Motor neuron (in vitro differentiated cells): Measurements from ENCODE around the gene KISS1R. TPM values are rescaled to one million over a fixed set of nuclear protein-coding genes. Genes with fewer than 3 reads are reported as not detected.

ENCODE experiments used
- ATAC-seq, 8 experiments: fragments of 200-7000 bp; cut with Tn5 transposase; replicated peaks in 6 of 8; 2 replicates each; pipeline ENCODE4 v1.8.0; 2021; ENCODE audit warnings: mild to moderate bottlenecking in 8 of 8, moderate library complexity in 8 of 8
- H3K27ac ChIP-seq, 2 donors: fragments of 250-450 bp; sonication (Bioruptor Pico); 2 replicates each; pipeline ENCODE4 v1.9.0; 2021; ENCODE audit warnings: antibody characterized with exemption in 2 of 2, mild to moderate bottlenecking in 2 of 2, moderate library complexity in 1 of 2
- H3K4me1 ChIP-seq, 2 donors: fragments of 250-450 bp; sonication (Bioruptor Pico); replicated peaks in 1 of 2; 2 replicates each; pipeline ENCODE4 v1.6.1; 2021; ENCODE audit warnings: antibody characterized with exemption in 2 of 2, mild to moderate bottlenecking in 2 of 2, moderate library complexity in 1 of 2
- H3K4me3 ChIP-seq, 5 donors: fragments of 250-450 bp; sonication (Bioruptor Pico); 2 replicates each; pipeline ENCODE4 v1.9.0; 2021; ENCODE audit warnings: antibody characterized with exemption in 5 of 5, mild to moderate bottlenecking in 5 of 5, moderate library complexity in 4 of 5
- WGBS, 10 experiments: fragments of 450-650 bp; shearing (Covaris generic); methylation state at CpG; one replicate each; pipeline ENCODE4 v1.0.0; 2022; 5-methylcytosine and 5-hydroxymethylcytosine counted together
- in situ Hi-C, 9 experiments: fragments of 400-800 bp; cut with MboI; loops; one replicate each; pipeline ENCODE4 v1.15.0; 2021; ENCODE audit warnings: low sequenced_read_pairs in 9 of 9, low pct_unique_long_range_greater_than_20kb in 2 of 9; ENCODE audit not compliant: unreplicated experiment in 9 of 9
- total RNA-seq, 8 experiments: library from RNA; unstranded; fragments of 300-600 nt; gene quantifications; 2 replicates each; pipeline versions ENCODE4 v1.2.3 to v1.2.4, GENCODE V29; 2022

Gene KISS1R
- total RNA-seq, 8 experiments from 2014 or later: 0.24 to 2.1 (median 0.64) TPM; not detected in 1

- 93 to 100% (median 100%) methylated on average over 1 to 3 of the region's 14 CpGs; no CpG with 5 or more reads in 6 of the 10 experiments for WGBS, 10 experiments
- H3K27ac ChIP-seq: no peak overlapping the region
- no peak overlapping the region for H3K4me3 ChIP-seq
- in situ Hi-C loops: loop anchor here in 1 of 9 experiments (25.0 kb wide), 2 partner anchors 145 to 245 kb away; partner anchors contain the start of genes MISP and RNF126
- H3K4me1 ChIP-seq: peaks cover 11 to 18% of the 10 kb centered on the region in 2 donors
- ATAC-seq: no peak
These were observed 9.8 kb upstream of the KISS1R start for GRCh38 chr19:907183-907853.

GRCh38 chr19:911197-912033 lies 5.7 kb upstream of the KISS1R start:
- peaks cover 3 to 5% of the 10 kb centered on the region in 2 donors for H3K4me1 ChIP-seq
- no peak for ATAC-seq
- H3K4me3 ChIP-seq: no peak overlapping the region
- in situ Hi-C loops: loop anchor here in 2 of 9 experiments (10.0 to 25.0 kb wide), 3 partner anchors 137 to 249 kb away; partner anchors contain the start of genes MISP (in 1 of the 2) and RNF126 (in 1 of the 2)
- 80 to 100% (median 94%) methylated on average over 1 to 25 of the region's 54 CpGs; no CpG with 5 or more reads in 4 of the 10 experiments for WGBS, 10 experiments
- H3K27ac ChIP-seq: peak overlapping the region in 1 of 2 donors; percentile 31

- ATAC-seq: peak in 5 of 8 experiments; percentile 7 to 60 (median 19)
- Histone ChIP-seq H3K4me3 (peak overlapping the region; percentile 56 to 98 (median 92)), H3K4me1 (peaks cover 3 to 10% of the 10 kb centered on the region in 2 donors), H3K27ac (peak overlapping the region; percentile 66 to 68)
- in situ Hi-C loops: loop anchor here in 2 of 9 experiments (10.0 to 25.0 kb wide), 3 partner anchors 138 to 250 kb away; partner anchors contain the start of genes MISP (in 1 of the 2) and RNF126 (in 1 of the 2)
- no CpG with 5 or more reads among the region's 69 CpGs for WGBS, 10 experiments
These were observed 4.7 kb upstream of the KISS1R start for GRCh38 chr19:912181-913079.

GRCh38 chr19:913080-913748 lies 3.9 kb upstream of the KISS1R start, which contains the start of gene R3HDM4:
R3HDM4 (minus strand) TSS chr19:913219; CDS start chr19:913157, 62 bp downstream.
- WGBS, 10 experiments: 0 to 2% methylated on average over 4 to 10 of the region's 76 CpGs; no CpG with 5 or more reads in 8 of the 10 experiments
- Histone ChIP-seq H3K4me1 (peaks cover 6 to 13% of the 10 kb centered on the region in 2 donors), H3K27ac (peak within 1 kb of the TSS; percentile 66 to 68), H3K4me3 (peak within 1 kb of the TSS; percentile 56 to 98 (median 92))
- in situ Hi-C loops: loop anchor here in 2 of 9 experiments (10.0 to 25.0 kb wide), 3 partner anchors 138 to 251 kb away; partner anchors contain the start of genes MISP (in 1 of the 2) and RNF126 (in 1 of the 2)
- ATAC-seq: peak; percentile 31 to 92 (median 58)

- WGBS, 10 experiments: 60 to 86% (median 68%) methylated on average over 1 to 2 of the region's 35 CpGs; no CpG with 5 or more reads in 6 of the 10 experiments
- H3K4me3 ChIP-seq: peak overlapping the region; percentile 14 to 36 (median 25)
- ATAC-seq: peak in 6 of 8 experiments; percentile 2 to 53 (median 36)
- peaks cover 9 to 26% of the 10 kb centered on the region in 2 donors for H3K4me1 ChIP-seq
- in situ Hi-C loops: loop anchor here in 2 of 9 experiments (10.0 to 25.0 kb wide), 3 partner anchors 142 to 254 kb away; partner anchors contain the start of genes MISP (in 1 of the 2) and RNF126 (in 1 of the 2)
- peak overlapping the region in 1 of 2 donors; percentile 65 for H3K27ac ChIP-seq
These were observed 349 bp upstream of the KISS1R start for GRCh38 chr19:916645-917322.

- H3K4me3 ChIP-seq: peak overlapping the region in 3 of 5 donors; percentile 21 to 36 (median 34)
- peaks cover 9 to 26% of the 10 kb centered on the region in 2 donors for H3K4me1 ChIP-seq
- peak in 1 of 8 experiments; percentile 0 for ATAC-seq
- H3K27ac ChIP-seq: peak overlapping the region in 1 of 2 donors; percentile 24
- in situ Hi-C loops: loop anchor here in 2 of 9 experiments (10.0 to 25.0 kb wide), 3 partner anchors 143 to 256 kb away; partner anchors contain the start of genes MISP (in 1 of the 2) and RNF126 (in 1 of the 2)
- WGBS, 10 experiments: 40% methylated on average over 2 of the region's 12 CpGs; no CpG with 5 or more reads in 9 of the 10 experiments
These were observed 962 bp downstream of the KISS1R start for GRCh38 chr19:918152-918437.

- Histone ChIP-seq H3K27ac (peak overlapping the region in 1 of 2 donors; percentile 49), H3K4me1 (peaks cover 8 to 26% of the 10 kb centered on the region in 2 donors), H3K4me3 (peak overlapping the region in 4 of 5 donors; percentile 17 to 37 (median 28))
- peak in 5 of 8 experiments; percentile 18 to 47 (median 41) for ATAC-seq
- in situ Hi-C loops: loop anchor here in 2 of 9 experiments (10.0 to 25.0 kb wide), 3 partner anchors 144 to 256 kb away; partner anchors contain the start of genes MISP (in 1 of the 2) and RNF126 (in 1 of the 2)
- 2% methylated on average over 10 of the region's 58 CpGs; no CpG with 5 or more reads in 9 of the 10 experiments for WGBS, 10 experiments
These were observed 1.5 kb downstream of the KISS1R start for GRCh38 chr19:918481-919198.

- in situ Hi-C loops: loop anchor here in 7 of 9 experiments (5.0 to 25.0 kb wide), 5 partner anchors 63 to 257 kb away; partner anchors contain the start of genes WDR18 (in 6 of the 7), MISP (in 1 of the 7) and RNF126 (in 1 of the 7)
These were observed 2.3 kb downstream of the KISS1R start for GRCh38 chr19:919199-920050.

GRCh38 chr19:920051-920864 lies 3.1 kb downstream of the KISS1R start:
- peaks cover 6 to 26% of the 10 kb centered on the region in 2 donors for H3K4me1 ChIP-seq
- in situ Hi-C loops: loop anchor here in 6 of 9 experiments (5.0 to 25.0 kb wide), 4 partner anchors 62 to 258 kb away; partner anchors contain the start of genes WDR18 (in 6 of the 6), MISP (in 1 of the 6) and RNF126 (in 1 of the 6)
- H3K4me3 ChIP-seq: peak overlapping the region in 4 of 5 donors; percentile 0 to 37 (median 22)
- H3K27ac ChIP-seq: no peak overlapping the region
- peak in 3 of 8 experiments; percentile 2 to 12 (median 3) for ATAC-seq
- WGBS, 10 experiments: 17 to 40% (median 24%) methylated on average over 1 to 15 of the region's 84 CpGs; no CpG with 5 or more reads in 7 of the 10 experiments

More at GRCh38 chr19:919199-920050, 2.3 kb downstream of the KISS1R start:
- Histone ChIP-seq H3K4me3 (peak overlapping the region in 4 of 5 donors; percentile 17 to 37 (median 24)), H3K27ac (peak overlapping the region in 1 of 2 donors; percentile 49), H3K4me1 (peaks cover 6 to 26% of the 10 kb centered on the region in 2 donors)
- ATAC-seq: peak in 6 of 8 experiments; percentile 4 to 30 (median 20)
- WGBS, 10 experiments: 4% methylated on average over 14 of the region's 68 CpGs; no CpG with 5 or more reads in 9 of the 10 experiments
